DND-41 (cell line): ENCODE results near the gene MROH7.

Experiments
- ATAC-seq: fragments of 200-7000 bp; cut with Tn5 transposase; 3 replicates; pipeline ENCODE4 v1.9.1; 2021; ENCODE audit warnings: low read depth; ENCODE audit not compliant: insufficient read depth
- DNase-seq: peaks from one replicate; pipeline ENCODE4 v3.0.0-alpha.2; 2020
- H2AFZ ChIP-seq: 2 replicates; pipeline ENCODE4 v1.6.0; 2012; ENCODE audit warnings: low read depth, low read length
- H3K27ac ChIP-seq: 2 replicates; pipeline ENCODE4 v1.5.1; 2012; ENCODE audit warnings: low read length, inconsistent platforms
- H3K27me3 ChIP-seq: fragments of 200-600 bp; sonication (generic); 2 replicates; pipeline ENCODE4 v1.6.0; 2012; ENCODE audit warnings: low read length, mild to moderate bottlenecking, inconsistent platforms; ENCODE audit not compliant: insufficient read depth, poor library complexity
- H3K36me3 ChIP-seq: 2 replicates; pipeline ENCODE4 v1.5.1; 2012; ENCODE audit warnings: low read length, inconsistent platforms; ENCODE audit not compliant: insufficient read depth
- H3K4me1 ChIP-seq: 2 replicates; pipeline ENCODE4 v1.5.1; 2012; ENCODE audit warnings: mild to moderate bottlenecking, low read length; ENCODE audit not compliant: insufficient read depth
- H3K4me2 ChIP-seq: 2 replicates; pipeline ENCODE4 v1.6.0; 2012; ENCODE audit warnings: mild to moderate bottlenecking, moderate library complexity, low read length, inconsistent platforms; ENCODE audit not compliant: insufficient read depth
- H3K4me3 ChIP-seq, 2 experiments: fragments of 200-600 bp in 1 of 2; shearing (Covaris generic) in 1 of 2; 2 replicates each; pipeline ENCODE4 v1.5.1; 2012 to 2016; ENCODE audit warnings: inconsistent platforms in 2 of 2, low read length in 2 of 2, mild to moderate bottlenecking in 2 of 2, low read depth in 1 of 2, moderate library complexity in 1 of 2
- H3K79me2 ChIP-seq: 2 replicates; pipeline ENCODE4 v1.6.0; 2012; ENCODE audit warnings: low read length, inconsistent platforms; ENCODE audit not compliant: insufficient read depth
- H3K9ac ChIP-seq: 2 replicates; pipeline ENCODE4 v1.6.0; 2012; ENCODE audit warnings: low read depth, mild to moderate bottlenecking, inconsistent platforms, low read length, moderate library complexity
- H3K9me3 ChIP-seq: 2 replicates; pipeline ENCODE4 v1.5.1; 2012; ENCODE audit warnings: low read length, moderate library complexity, mild to moderate bottlenecking, inconsistent platforms; ENCODE audit not compliant: insufficient read depth, severe bottlenecking
- H4K20me1 ChIP-seq: 2 replicates; pipeline ENCODE4 v1.6.0; 2012; ENCODE audit warnings: low read length; ENCODE audit not compliant: insufficient read depth
- CTCF ChIP-seq: IDR thresholded peaks from 2 replicates; pipeline ENCODE4 v1.5.1; 2012; ENCODE audit warnings: borderline replicate concordance, low read length, moderate library complexity, mild to moderate bottlenecking; ENCODE audit not compliant: poor library complexity, severe bottlenecking; ENCODE audit errors: extremely low read depth
- EZH2 ChIP-seq: IDR thresholded peaks from 3 replicates; pipeline ENCODE4 v1.6.1; 2012; ENCODE audit warnings: borderline replicate concordance, low read depth, mild to moderate bottlenecking, moderate library complexity, low read length, inconsistent platforms; ENCODE audit not compliant: severe bottlenecking

MROH7 gene

GRCh38 chr1:54745864-54746263 is 104.3 kb downstream of the MROH7 start:
- ATAC-seq (no peak), DNase-seq (no peak)
- Histone ChIP-seq H2AFZ (no peak overlapping the region), H3K4me1 (no peaks in the 10 kb centered on the region), H3K27ac (no peak overlapping the region), H3K27me3 (no peaks in the 10 kb centered on the region), H3K9ac (no peak overlapping the region), H3K9me3 (no peaks in the 10 kb centered on the region), H3K4me3 (no peak overlapping the region), H4K20me1 (peaks cover 5% of the 10 kb centered on the region; the same call in 1 of the 2 replicates), H3K4me2 (no peak overlapping the region), H3K79me2 (no peaks in the 10 kb centered on the region), H3K36me3 (peaks cover 30% of the 10 kb centered on the region)
- no peak for TF ChIP-seq EZH2

GRCh38 chr1:54748094-54748835 is 106.7 kb downstream of the MROH7 start:
- no peak overlapping the region for H3K9ac ChIP-seq
- ATAC-seq, result no peak

GRCh38 chr1:54750596-54750995 is 109.0 kb downstream of the MROH7 start:
- Histone ChIP-seq H3K4me2 (no peak overlapping the region), H3K79me2 (no peaks in the 10 kb centered on the region), H3K36me3 (no peaks in the 10 kb centered on the region), H3K27ac (no peak overlapping the region), H3K4me1 (no peaks in the 10 kb centered on the region), H3K27me3 (no peaks in the 10 kb centered on the region), H3K9me3 (no peaks in the 10 kb centered on the region), H3K9ac (no peak overlapping the region), H4K20me1 (no peaks in the 10 kb centered on the region), H2AFZ (no peak overlapping the region), H3K4me3 (no peak overlapping the region)
- DNase-seq, result no peak
- no peak for ATAC-seq
- no peak for TF ChIP-seq CTCF
- no peak for TF ChIP-seq EZH2

More at GRCh38 chr1:54748094-54748835, 106.7 kb downstream of the MROH7 start:
- TF ChIP-seq EZH2 (no peak), CTCF (no peak)
- Histone ChIP-seq H3K27me3 (no peaks in the 10 kb centered on the region), H3K4me2 (no peak overlapping the region), H3K9me3 (no peaks in the 10 kb centered on the region), H3K79me2 (no peaks in the 10 kb centered on the region), H2AFZ (no peak overlapping the region), H3K4me3 (no peak overlapping the region), H3K36me3 (peaks cover 11% of the 10 kb centered on the region), H3K4me1 (no peaks in the 10 kb centered on the region), H4K20me1 (peaks cover 3% of the 10 kb centered on the region; the same call in 1 of the 2 replicates), H3K27ac (no peak overlapping the region)
- no peak for DNase-seq

- no peaks in the 10 kb centered on the region for H3K4me1 ChIP-seq
- H3K9me3 ChIP-seq, result no peaks in the 10 kb centered on the region
- no peak overlapping the region for H3K9ac ChIP-seq
- H3K79me2 ChIP-seq, result no peaks in the 10 kb centered on the region
- H2AFZ ChIP-seq, result no peak overlapping the region
- H3K36me3 ChIP-seq, result peaks cover 5% of the 10 kb centered on the region; the same call in 1 of the 2 replicates
- no peak overlapping the region for H3K27ac ChIP-seq
- DNase-seq (no peak), ATAC-seq (no peak)
- no peaks in the 10 kb centered on the region; the same call in 1 of the 2 replicates for H4K20me1 ChIP-seq
- no peak overlapping the region for H3K4me3 ChIP-seq
- no peak overlapping the region for H3K4me2 ChIP-seq
- H3K27me3 ChIP-seq, result no peaks in the 10 kb centered on the region
- TF ChIP-seq CTCF (no peak), EZH2 (no peak)
Measured at GRCh38 chr1:54751426-54751825, 109.8 kb downstream of the MROH7 start.
